GM06990 (cell line): Measurements from ENCODE around the gene NR2F6.

Experiments used
- DNase-seq: peaks from one replicate; pipeline ENCODE4 v3.0.0-alpha.2; 2011; ENCODE audit not compliant: insufficient read length; ENCODE audit errors: extremely low read depth
- H3K27me3 ChIP-seq: replicated peaks from 2 replicates; pipeline ENCODE4 v1.6.0; 2011; ENCODE audit warnings: low read length; ENCODE audit not compliant: control insufficient read depth, insufficient read depth
- H3K36me3 ChIP-seq: 2 replicates; pipeline ENCODE4 v1.5.1; 2011; ENCODE audit warnings: low read length; ENCODE audit not compliant: control insufficient read depth, insufficient read depth
- H3K4me3 ChIP-seq: replicated peaks from 2 replicates; pipeline ENCODE4 v1.5.1; 2011; ENCODE audit warnings: low read depth, mild to moderate bottlenecking, control low read depth, low read length
- CTCF ChIP-seq: IDR thresholded peaks from 2 replicates; pipeline ENCODE4 v1.5.1; 2011; ENCODE audit warnings: low read length, control low read depth, mild to moderate bottlenecking, inconsistent platforms; ENCODE audit not compliant: insufficient read depth, poor library complexity, severe bottlenecking

Gene NR2F6

GRCh38 chr19:17262557-17262956 is 16.8 kb upstream of the NR2F6 start:
- Histone ChIP-seq H3K4me3 (no peak overlapping the region), H3K27me3 (no peaks in the 10 kb centered on the region), H3K36me3 (no peaks in the 10 kb centered on the region)
- no peak for TF ChIP-seq CTCF
- DNase-seq = no peak

GRCh38 chr19:17260842-17261325 is 15.2 kb upstream of the NR2F6 start:
- Histone ChIP-seq H3K4me3 (no peak overlapping the region), H3K27me3 (no peaks in the 10 kb centered on the region), H3K36me3 (no peaks in the 10 kb centered on the region)
- DNase-seq = peak; percentile 83
- TF ChIP-seq CTCF = peak; percentile 94

- TF ChIP-seq CTCF = no peak
- H3K36me3 ChIP-seq = no peaks in the 10 kb centered on the region
- no peak overlapping the region for H3K4me3 ChIP-seq
- no peak for DNase-seq
- H3K27me3 ChIP-seq = no peaks in the 10 kb centered on the region
Measured at GRCh38 chr19:17259934-17260333, 14.2 kb upstream of the NR2F6 start.

GRCh38 chr19:17259118-17259780 is 13.5 kb upstream of the NR2F6 start:
- no peak for TF ChIP-seq CTCF
- no peaks in the 10 kb centered on the region for H3K27me3 ChIP-seq
- H3K4me3 ChIP-seq = no peak overlapping the region
- no peak for DNase-seq
- no peaks in the 10 kb centered on the region for H3K36me3 ChIP-seq

GRCh38 chr19:17256130-17256529 is 10.4 kb upstream of the NR2F6 start:
- no peak for TF ChIP-seq CTCF
- DNase-seq = no peak
- Histone ChIP-seq H3K36me3 (no peaks in the 10 kb centered on the region), H3K27me3 (no peaks in the 10 kb centered on the region), H3K4me3 (no peak overlapping the region)
